Endometrium (tissue), 2 donors: ENCODE measurements around the gene KRTAP9-9.
"Not testable (repeated sequence)": the region's sequence is repeated elsewhere in the genome, so short reads cannot be mapped to it uniquely, and the experiment has no call there.

Experiments
- FAIRE-seq: peaks from 2 replicates; lab custom pipeline; 2012; peaks lifted over from hg19 to GRCh38; lab: Jason Lieb, UNC
- donor health status: control.
- donor health status: control.

KRTAP9-9 gene

DNA sequence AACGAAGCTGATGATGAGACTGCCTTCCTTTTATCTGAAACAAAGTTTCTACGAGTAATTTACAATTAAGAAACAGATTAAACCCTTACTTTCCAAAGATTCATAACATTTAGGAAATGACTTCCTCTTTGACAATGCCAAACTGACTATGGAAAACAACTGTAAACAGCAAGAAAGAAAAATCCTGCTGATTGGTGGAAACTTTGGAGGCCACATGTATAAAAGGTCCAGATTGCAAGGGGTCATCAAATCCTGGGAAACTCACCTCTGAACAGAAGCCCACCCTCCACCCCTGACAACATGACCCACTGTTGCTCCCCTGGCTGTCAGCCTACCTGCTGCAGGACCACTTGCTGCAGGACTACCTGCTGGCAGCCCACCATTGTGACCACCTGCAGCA is 9.9 kb downstream of the KRTAP9-9 start, which contains the start of gene KRTAP9-6:
TSS of gene KRTAP9-6 (plus strand) at position 301 of the 400 bp plus-strand sequence. CDS start at position 301, 0 bp downstream.
- FAIRE-seq, result no peak

DNA sequence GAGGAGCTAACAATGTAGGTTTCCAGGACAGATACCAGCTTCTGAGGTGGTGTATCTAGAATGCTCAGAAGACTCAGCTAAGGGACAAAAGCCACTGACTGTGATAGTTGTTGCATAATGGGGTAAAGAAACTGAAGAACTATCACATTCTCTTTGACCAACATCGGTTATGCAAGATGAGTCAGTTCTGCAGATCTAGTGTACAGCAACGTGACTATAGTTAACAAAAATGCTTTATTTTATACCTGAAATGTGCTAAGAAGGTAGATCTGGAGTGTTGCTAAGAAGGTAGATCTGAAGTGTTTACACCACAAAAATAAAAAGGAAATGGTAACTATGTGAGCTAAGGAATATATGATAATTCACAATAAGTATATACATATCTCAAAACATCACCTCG is 12.5 kb downstream of the KRTAP9-9 start:
- no peak for FAIRE-seq

DNA sequence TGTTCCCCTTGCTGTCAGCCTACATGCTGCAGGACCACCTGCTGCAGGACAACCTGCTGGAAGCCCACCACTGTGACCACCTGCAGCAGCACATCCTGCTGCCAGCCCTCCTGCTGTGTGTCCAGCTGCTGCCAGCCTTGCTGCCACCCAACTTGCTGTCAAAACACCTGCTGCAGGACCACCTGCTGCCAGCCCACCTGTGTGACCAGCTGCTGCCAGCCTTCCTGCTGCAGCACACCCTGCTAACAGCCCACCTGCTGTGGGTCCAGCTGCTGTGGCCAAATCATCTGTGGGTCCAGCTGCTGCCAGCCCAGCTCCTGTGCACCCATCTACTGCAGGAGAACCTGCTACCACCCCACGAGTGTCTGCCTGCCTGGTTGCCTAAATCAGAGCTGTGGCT is 16.1 kb downstream of the KRTAP9-9 start:
- not testable (repeated sequence) for FAIRE-seq

DNA sequence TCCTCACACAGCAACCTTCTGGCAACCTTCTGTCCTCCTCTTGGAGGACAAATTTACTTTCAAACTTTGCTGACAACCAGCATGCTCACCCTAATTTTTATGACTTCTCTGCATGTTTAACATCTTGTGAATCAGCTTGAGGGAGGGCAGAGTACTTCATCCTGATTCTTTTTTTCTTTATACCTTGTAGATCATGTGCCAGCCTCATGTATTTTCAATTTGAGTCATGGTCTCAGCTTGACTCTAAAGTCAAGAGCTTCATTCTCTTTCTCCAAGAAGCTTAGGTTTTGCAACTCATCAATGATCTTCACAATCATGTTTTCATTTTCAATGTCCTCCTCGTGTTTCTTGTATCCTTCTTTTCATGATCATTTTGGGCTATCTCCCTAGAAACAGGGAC is 16.7 kb downstream of the KRTAP9-9 start:
- no peak for FAIRE-seq

DNA sequence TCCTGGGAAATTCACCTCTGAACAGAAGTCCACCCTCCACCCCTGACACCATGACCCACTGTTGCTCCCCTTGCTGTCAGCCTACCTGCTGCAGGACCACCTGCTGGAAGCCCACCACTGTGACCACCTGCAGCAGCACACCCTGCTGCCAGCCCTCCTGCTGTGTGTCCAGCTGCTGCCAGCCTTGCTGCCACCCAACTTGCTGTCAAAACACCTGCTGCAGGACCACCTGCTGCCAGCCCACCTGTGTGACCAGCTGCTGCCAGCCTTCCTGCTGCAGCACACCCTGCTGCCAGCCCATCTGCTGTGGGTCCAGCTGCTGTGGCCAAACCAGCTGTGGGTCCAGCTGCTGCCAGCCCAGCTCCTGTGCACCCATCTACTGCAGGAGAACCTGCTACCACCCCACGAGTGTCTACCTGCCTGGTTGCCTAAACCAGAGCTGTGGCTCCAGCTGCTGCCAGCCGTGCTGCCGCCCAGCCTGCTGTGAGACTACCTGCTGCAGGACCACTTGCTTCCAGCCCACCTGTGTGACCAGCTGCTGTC is 20.5 kb downstream of the KRTAP9-9 start, which contains the start of gene KRTAP9-7:
TSS of gene KRTAP9-7 (plus strand) at position 51 of the 543 bp plus-strand sequence. CDS start at position 51, 0 bp downstream.
- not testable (repeated sequence) for FAIRE-seq

DNA sequence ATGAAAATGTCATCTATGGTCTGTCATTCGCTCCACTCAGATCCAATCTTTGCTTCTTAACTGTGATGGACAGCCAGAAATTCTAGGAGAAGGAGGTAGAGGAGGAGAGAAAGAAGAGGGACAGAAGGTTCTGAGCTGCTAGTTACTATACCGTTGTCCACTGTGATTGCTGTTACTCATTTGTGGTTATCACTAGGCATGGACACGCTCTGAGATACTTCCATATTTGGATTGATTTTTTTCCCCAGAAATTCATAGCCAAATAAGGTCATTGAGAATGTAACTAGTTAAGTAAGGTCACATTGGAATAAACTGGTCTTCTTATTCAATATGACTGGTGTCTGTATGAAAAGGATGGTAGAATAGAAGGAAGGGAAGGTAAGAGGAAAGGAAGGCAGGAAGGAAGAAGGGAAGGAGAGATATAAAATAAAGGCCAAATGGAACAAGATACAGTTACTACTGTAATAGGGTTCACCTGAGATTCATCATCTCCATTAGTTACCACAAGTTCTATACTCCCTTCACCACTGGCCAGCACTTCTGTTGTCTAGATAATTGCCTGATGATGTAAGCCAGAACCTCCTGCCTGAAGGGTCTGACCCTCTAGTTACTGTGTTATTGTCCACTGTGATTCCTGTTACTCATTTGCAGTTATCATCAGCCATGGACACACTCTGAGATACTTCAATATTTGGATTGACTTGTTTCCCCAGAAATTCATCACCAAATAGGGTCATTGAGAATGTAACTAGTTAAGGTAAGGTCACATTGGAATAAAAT is 23.2 kb downstream of the KRTAP9-9 start:
- FAIRE-seq, result no peak

DNA sequence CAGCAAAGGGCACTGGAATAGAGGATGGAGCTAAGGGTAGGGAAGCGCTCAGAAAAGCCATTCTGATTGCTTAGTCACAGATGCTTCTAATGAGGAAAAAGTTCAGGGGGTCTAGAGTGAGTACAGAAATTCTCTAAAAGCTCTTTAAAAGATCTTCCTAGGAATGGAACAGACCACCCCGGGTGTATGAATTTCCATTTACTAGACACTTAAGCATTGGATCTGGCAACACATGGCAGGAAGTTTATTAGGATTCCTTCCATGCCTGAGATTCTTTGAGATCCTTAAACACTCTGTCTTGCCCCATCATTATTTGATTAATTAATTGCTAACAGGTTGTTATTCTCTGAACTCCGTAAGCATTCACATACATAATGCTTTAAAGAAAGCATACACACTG is 28.9 kb downstream of the KRTAP9-9 start:
- no peak for FAIRE-seq

DNA sequence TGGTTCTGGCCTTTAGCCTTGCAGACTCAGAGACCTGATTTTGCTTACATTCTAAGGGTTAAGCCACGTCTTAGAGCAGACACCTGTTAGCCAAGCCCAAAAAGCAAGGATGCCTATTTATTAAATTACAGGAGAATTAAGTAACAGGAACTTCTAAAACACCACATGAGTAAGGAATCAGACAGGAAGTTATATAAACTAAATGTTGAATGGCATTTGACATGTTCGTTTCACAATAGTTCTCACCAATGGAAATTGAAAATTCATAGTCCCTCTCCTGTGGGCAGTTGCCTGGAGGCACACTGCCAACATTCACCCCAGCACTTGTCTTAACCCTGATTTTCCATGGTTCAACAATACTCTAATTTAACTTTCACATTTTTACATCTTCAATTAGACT is 29.4 kb downstream of the KRTAP9-9 start:
- no peak for FAIRE-seq

DNA sequence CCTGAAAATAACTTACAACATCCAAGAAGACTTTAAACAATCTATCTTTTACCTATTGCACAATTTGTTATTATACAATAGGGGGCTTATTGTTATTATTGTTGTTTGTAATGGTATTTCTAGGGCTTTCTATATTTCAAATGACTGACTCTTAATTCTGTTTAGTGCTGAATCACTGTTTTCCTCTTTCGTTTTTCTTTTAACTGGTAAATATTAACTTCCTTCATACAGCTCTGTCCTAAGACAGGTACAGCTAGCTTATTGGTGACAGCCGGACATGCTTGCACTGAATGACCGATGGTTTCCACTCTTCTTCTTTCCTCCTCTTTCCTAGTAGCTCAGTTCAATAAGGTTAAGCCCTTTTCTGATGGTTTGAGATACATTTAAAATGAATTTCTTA is 31.9 kb downstream of the KRTAP9-9 start:
- FAIRE-seq, result no peak

DNA sequence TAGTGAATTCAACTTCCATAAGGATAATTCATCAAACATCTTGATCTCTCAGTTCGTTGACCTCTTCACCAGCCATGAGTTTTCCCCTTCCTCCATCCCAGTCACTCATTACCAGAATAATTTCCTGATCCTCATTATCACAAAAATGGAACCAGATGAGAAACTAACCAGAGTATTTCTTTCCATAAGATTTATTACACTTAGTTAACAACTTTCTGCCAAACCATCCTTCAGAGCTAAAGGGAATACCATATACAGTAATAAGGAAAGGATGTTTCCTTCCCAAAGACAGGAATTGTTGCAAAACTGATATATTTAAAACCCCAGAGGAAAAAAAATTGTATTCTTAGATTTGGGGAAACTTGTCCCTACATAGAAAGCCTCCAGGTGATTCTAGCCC is 38.8 kb downstream of the KRTAP9-9 start:
- FAIRE-seq, result no peak

DNA sequence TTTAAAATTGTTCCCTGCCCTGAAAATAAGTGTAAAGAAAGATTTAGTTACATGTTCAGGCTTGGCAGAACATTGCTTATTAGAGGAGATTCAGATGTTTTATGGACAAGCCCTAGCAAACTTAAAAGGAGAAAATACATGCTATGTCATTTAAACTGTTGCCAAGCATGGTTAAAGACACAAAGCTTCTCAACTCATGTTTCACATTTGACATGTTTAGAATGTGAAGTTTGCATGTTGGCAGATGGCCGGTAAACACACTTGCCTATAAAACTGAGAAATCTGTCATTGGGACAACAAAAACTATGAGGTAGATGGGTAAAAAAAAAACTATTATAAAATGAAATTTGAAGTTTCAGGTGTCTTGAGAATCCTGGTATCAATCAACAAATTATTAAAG is 41.7 kb downstream of the KRTAP9-9 start:
- FAIRE-seq, result no peak

DNA sequence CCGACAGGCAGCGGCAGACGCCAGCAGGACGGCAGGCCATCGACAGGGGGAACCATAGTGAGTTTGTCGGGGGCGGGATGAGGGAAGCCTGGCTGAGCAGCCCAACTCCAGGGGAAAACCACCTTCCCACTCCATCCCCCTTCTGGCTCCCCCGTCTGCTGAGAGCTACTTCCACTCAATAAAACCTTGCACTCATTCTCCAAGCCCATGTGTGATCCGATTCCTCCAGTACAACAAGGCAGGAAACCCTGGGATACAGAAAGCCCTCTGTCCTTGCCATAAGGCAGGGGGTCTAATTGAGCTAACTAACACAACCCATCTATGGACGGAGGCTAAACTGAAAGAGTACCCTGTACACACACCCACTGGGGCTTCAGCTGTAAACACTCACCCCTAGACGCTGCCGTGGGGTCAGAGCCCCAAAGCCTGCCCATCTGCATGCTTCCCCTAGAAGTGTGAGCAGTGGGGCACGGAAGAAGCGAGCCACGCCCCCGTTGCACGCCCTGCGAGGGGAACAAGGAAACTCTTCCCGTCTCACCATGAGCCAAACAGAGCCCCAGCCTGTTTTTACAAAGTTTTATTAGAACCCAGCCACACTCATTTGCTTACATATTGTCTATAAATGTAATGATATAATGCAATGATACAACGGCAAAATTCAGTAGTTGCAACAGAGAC is 43.4 kb downstream of the KRTAP9-9 start:
- no peak for FAIRE-seq

DNA sequence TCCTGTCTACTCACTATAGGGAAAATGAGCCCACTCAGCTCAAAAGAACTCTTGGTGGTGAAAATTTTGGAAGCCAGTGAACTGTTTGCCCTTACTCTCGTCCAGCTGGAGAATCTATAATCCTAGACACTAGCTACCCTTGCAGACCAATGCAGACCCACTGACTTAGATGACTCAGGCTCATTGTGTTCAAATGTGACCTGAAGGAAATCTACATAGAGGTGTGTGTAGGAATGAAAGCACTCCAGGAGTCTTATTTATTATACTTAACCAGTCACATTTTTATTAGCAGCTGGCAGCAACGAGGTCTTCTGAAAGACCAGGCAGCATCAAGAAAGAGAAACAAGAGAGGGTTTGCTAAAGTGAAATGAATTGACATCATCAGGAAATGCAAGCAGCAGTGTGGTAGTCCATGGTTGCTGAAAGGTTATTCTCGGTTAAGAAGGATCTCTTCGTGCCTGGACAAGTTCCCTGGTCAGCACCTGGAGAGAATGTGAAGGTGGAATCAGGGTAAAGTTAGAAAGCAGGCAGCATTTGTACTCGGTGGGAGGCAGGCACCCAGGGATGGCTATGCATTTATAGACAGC is 46.1 kb downstream of the KRTAP9-9 start:
- FAIRE-seq, result no peak

DNA sequence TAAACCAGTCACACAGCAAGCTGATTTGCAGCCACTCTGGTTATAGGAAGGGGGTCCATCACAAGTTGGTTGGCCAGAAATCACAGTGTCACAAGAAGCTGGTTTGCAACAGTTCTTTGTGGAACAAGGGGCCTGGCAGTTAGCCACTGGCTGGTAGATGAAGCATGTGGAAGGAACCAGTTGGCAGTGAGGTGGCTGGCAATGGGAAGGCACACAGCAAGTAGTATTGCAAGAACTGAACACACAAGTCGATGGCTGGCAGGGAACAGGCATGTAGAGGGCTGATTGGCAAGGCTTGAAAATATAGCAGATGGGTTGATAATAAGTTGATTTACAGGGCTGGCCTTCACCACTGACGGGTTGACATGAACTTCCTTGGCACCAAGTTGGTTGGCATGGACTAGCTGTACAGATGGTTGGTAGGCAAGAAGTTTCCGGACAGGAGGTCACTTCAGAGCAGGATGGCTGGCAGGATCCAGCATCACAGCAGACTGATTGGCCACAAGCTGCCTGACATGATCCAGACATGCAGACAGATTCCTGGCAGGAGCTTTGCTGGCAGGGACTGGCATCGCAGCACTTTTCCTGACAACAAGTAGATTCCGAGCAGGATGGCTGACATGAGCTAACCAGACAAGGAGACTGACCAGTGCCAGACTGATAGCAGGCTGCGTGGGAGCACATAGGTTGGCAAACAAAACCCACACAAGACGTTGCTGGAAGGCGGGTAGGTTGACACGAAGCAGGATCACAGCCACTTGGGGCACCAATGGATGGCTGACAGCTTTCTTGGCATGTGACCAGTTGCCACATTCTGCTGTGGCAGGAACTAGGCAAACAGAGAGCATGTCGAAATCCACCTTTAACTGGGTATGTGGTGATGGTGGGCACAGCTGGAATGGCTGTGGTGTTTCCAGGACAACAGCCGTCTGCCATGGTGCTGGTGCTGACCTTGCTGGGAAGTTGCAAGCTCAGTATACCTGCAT is 47.0 kb downstream of the KRTAP9-9 start, which contains the start of gene KRTAP29-1:
TSS of gene KRTAP29-1 (minus strand) at position 936 of the 986 bp plus-strand sequence. CDS start at position 936, 0 bp downstream.
- FAIRE-seq, result no peak

DNA sequence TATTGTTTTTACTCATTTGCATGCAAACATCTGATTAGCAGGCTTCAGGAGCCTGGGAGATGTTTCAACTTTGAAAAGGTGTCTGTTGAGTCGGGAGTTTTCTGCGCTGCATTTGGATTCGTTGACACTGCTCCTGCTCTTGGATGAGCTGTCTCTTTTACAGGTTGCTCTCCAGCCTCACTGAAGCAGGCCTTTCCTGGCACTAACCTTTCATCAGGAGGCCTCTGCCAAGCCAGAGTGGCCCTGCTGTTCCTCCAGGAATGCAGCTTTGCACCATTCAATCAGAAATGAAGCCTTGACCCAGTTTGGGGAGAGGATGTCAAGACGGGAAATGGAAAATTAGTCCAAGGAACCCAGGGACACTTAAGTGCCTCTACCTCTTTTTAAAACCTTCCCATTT is 47.8 kb downstream of the KRTAP9-9 start:
- no peak for FAIRE-seq

DNA sequence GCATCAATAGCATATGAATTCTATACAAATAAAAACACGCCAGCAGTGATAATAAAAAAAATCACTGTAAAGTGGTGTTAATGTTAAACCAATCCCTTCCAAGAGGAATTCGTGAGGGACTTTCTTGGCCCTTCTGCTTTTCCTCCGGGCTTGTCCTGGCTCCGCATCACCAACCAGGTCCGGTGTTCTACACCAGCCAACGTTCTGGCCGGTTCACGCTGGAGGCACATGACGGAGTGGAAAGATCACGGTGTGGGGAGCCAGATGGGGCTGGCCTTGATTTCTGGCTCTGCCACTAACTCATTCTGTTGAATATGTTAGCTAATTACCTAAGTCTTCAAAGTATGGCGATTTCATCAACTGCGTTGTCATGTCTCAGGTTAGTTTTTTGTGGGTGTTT is 48.9 kb downstream of the KRTAP9-9 start:
- no peak for FAIRE-seq
